H1 (cell line): ENCODE results near the gene RNF123. TPM values are rescaled to one million over a fixed set of nuclear protein-coding genes. Genes with fewer than 3 reads are reported as not detected.
"Not testable (repeated sequence)": the region's sequence is repeated elsewhere in the genome, so short reads cannot be mapped to it uniquely, and the experiment has no call there.

Source experiments
- CTCF ChIA-PET: fragments of 300-600 bp; sonication (Branson Sonifier 250); formaldehyde crosslinking; loops from one replicate; lab custom pipeline; 2021; ENCODE audit not compliant: partially characterized antibody; lab: Charles Lee
- POLR2A ChIA-PET: fragments of 300-600 bp; sonication (Branson Sonifier 250); formaldehyde crosslinking; loops from one replicate; lab custom pipeline; 2021; ENCODE audit warnings: inconsistent platforms; ENCODE audit not compliant: partially characterized antibody; lab: Charles Lee
- DNase-seq, 2 experiments: peaks; one replicate each; pipeline versions ENCODE4 v3.0.0 to v3.0.0-alpha.2; 2010 to 2022; ENCODE audit warnings: low spot score in 2 of 2, low read depth in 1 of 2, mixed read lengths in 1 of 2
- FAIRE-seq: peaks from 2 replicates; lab custom pipeline; 2011; peaks lifted over from hg19 to GRCh38; lab: Jason Lieb, UNC
- H2AFZ ChIP-seq: 2 replicates; pipeline ENCODE4 v1.8.1; 2012; ENCODE audit warnings: low read length, inconsistent platforms
- H2AK5ac ChIP-seq: 2 replicates; pipeline ENCODE4 v1.6.1; 2013; ENCODE audit warnings: low read depth, low read length
- H2BK120ac ChIP-seq: replicated peaks from 2 replicates; pipeline ENCODE3; 2013; ENCODE audit warnings: low read depth, low read length, inconsistent platforms
- H2BK12ac ChIP-seq: 2 replicates; pipeline ENCODE4 v1.6.1; 2013; ENCODE audit warnings: low read depth, low read length
- H2BK15ac ChIP-seq: 2 replicates; pipeline ENCODE4 v1.6.1; 2013; ENCODE audit warnings: low read length
- H2BK20ac ChIP-seq: 2 replicates; pipeline ENCODE4 v1.6.1; 2013; ENCODE audit warnings: low read length
- H2BK5ac ChIP-seq: 2 replicates; pipeline ENCODE4 v1.6.1; 2013; ENCODE audit warnings: low read depth, low read length
- H3K14ac ChIP-seq: 2 replicates; pipeline ENCODE4 v1.6.1; 2013; ENCODE audit warnings: inconsistent platforms; ENCODE audit not compliant: insufficient read length
- H3K18ac ChIP-seq: 2 replicates; pipeline ENCODE4 v1.6.1; 2013; ENCODE audit warnings: low read length; ENCODE audit errors: extremely low read depth
- H3K23ac ChIP-seq: 2 replicates; pipeline ENCODE4 v1.6.1; 2013; ENCODE audit warnings: inconsistent platforms; ENCODE audit not compliant: insufficient read length
- H3K23me2 ChIP-seq: 2 replicates; pipeline ENCODE4 v1.6.1; 2013; ENCODE audit warnings: low read depth, low read length
- H3K27ac ChIP-seq: 2 replicates; pipeline ENCODE4 v1.6.1; 2011; ENCODE audit warnings: low read depth, low read length, inconsistent platforms
- H3K27me3 ChIP-seq, 4 experiments: replicated peaks in 1 of 4; 1 replicate in 1 of 4; 2 replicates in 3 of 4; pipeline versions ENCODE4 v1.6.1 to v1.8.1; 2011 to 2013; ENCODE audit warnings: low read length in 3 of 4, mild to moderate bottlenecking in 3 of 4, inconsistent platforms in 2 of 4, mixed read lengths in 2 of 4, moderate library complexity in 1 of 4; ENCODE audit not compliant: control insufficient read depth in 3 of 4, insufficient read depth in 3 of 4; ENCODE audit errors: extremely low read depth in 1 of 4
- H3K36me3 ChIP-seq, 4 experiments: 2 replicates each; pipeline versions ENCODE4 v1.6.1 to v1.8.1; 2011 to 2013; ENCODE audit warnings: mild to moderate bottlenecking in 4 of 4, low read length in 3 of 4, moderate library complexity in 2 of 4, control low read depth in 1 of 4, inconsistent platforms in 1 of 4; ENCODE audit not compliant: insufficient read depth in 4 of 4, control insufficient read depth in 2 of 4
- H3K4ac ChIP-seq: replicated peaks from 2 replicates; pipeline ENCODE3; 2013; ENCODE audit warnings: low read length, low read depth, mixed read lengths, inconsistent platforms; ENCODE audit not compliant: insufficient read length
- H3K4me1 ChIP-seq, 4 experiments: replicated peaks in 1 of 4; 1 replicate in 1 of 4; 2 replicates in 3 of 4; pipeline versions ENCODE4 v1.6.1 to v1.8.1; 2011 to 2013; ENCODE audit warnings: low read length in 3 of 4, inconsistent platforms in 2 of 4, mixed read lengths in 1 of 4; ENCODE audit not compliant: insufficient read depth in 4 of 4, control insufficient read depth in 3 of 4
- H3K4me2 ChIP-seq, 2 experiments: 2 replicates each; pipeline versions ENCODE4 v1.6.1 to v1.8.1; 2011 to 2013; ENCODE audit warnings: low read depth in 2 of 2, low read length in 2 of 2, control low read depth in 1 of 2, inconsistent platforms in 1 of 2, mild to moderate bottlenecking in 1 of 2; ENCODE audit not compliant: insufficient read depth in 1 of 2
- H3K4me3 ChIP-seq, 4 experiments: fragments of 200-600, 300-600 bp in 1 of 4; sonication (generic), shearing (Covaris generic), sonication (Bioruptor Twin) in 1 of 4; 2 replicates each; pipeline versions ENCODE4 v1.5.1 to v1.8.1; 2011 to 2016; ENCODE audit warnings: low read length in 4 of 4, low read depth in 3 of 4, control low read depth in 2 of 4, inconsistent platforms in 2 of 4, mild to moderate bottlenecking in 2 of 4, mixed read lengths in 1 of 4, moderate library complexity in 1 of 4; ENCODE audit not compliant: insufficient read depth in 2 of 4; ENCODE audit errors: extremely low read depth in 1 of 4
- H3K56ac ChIP-seq: replicated peaks from 2 replicates; pipeline ENCODE3; 2013; ENCODE audit warnings: low read depth, mild to moderate bottlenecking, mixed read lengths, low read length, inconsistent platforms; ENCODE audit not compliant: insufficient read length
- H3K79me1 ChIP-seq: 2 replicates; pipeline ENCODE4 v1.6.1; 2013; ENCODE audit warnings: low read depth, low read length, control low read depth
- H3K79me2 ChIP-seq, 2 experiments: 2 replicates each; pipeline versions ENCODE4 v1.6.1 to v1.8.1; 2012 to 2013; ENCODE audit warnings: low read length in 2 of 2, mild to moderate bottlenecking in 2 of 2, inconsistent platforms in 1 of 2; ENCODE audit not compliant: insufficient read depth in 2 of 2, control insufficient read depth in 1 of 2
- H3K9ac ChIP-seq, 4 experiments: replicated peaks in 1 of 4; 1 replicate in 1 of 4; 2 replicates in 3 of 4; pipeline versions ENCODE4 v1.6.1 to v1.8.1; 2011 to 2013; ENCODE audit warnings: low read depth in 3 of 4, low read length in 3 of 4, control low read depth in 2 of 4, mild to moderate bottlenecking in 2 of 4, moderate library complexity in 2 of 4, inconsistent platforms in 1 of 4; ENCODE audit errors: extremely low read depth in 1 of 4
- H3K9me3 ChIP-seq, 2 experiments: 2 replicates each; pipeline versions ENCODE4 v1.6.1 to v1.8.1; 2012 to 2013; ENCODE audit warnings: mild to moderate bottlenecking in 2 of 2, moderate library complexity in 2 of 2, control low read depth in 1 of 2, inconsistent platforms in 1 of 2, low read depth in 1 of 2, low read length in 1 of 2, mixed read lengths in 1 of 2; ENCODE audit not compliant: insufficient read depth in 2 of 2
- H4K20me1 ChIP-seq, 2 experiments: replicated peaks in 1 of 2; 2 replicates each; pipeline versions ENCODE3 to v1.8.1; 2011 to 2013; ENCODE audit warnings: inconsistent platforms in 2 of 2, low read length in 2 of 2, mild to moderate bottlenecking in 1 of 2; ENCODE audit not compliant: insufficient read depth in 2 of 2, control insufficient read depth in 1 of 2
- H4K5ac ChIP-seq: 2 replicates; pipeline ENCODE4 v1.6.1; 2013; ENCODE audit warnings: low read length, low read depth, mixed read lengths, inconsistent platforms; ENCODE audit not compliant: insufficient read length
- H4K8ac ChIP-seq: 2 replicates; pipeline ENCODE4 v1.8.0; 2013; ENCODE audit warnings: mild to moderate bottlenecking, moderate library complexity, low read length, inconsistent platforms; ENCODE audit not compliant: insufficient read depth; ENCODE audit errors: extremely low read depth
- H4K91ac ChIP-seq: replicated peaks from 2 replicates; pipeline ENCODE3; 2013; ENCODE audit warnings: low read length, mixed read lengths, inconsistent platforms; ENCODE audit not compliant: insufficient read length
- WGBS, 2 experiments: shearing (Covaris generic) in 1 of 2; methylation state at CpG; one replicate each; pipeline versions ENCODE4 v1.1.6 to v1.1.7; 2013 to 2015; ENCODE audit warnings: low lambda C conversion rate in 2 of 2, mixed read lengths in 2 of 2, inconsistent platforms in 1 of 2, low coverage in 1 of 2, missing lambda C conversion rate in 1 of 2; ENCODE audit not compliant: insufficient replicate concordance in 2 of 2, insufficient coverage in 1 of 2, insufficient read length in 1 of 2; ENCODE audit errors: extremely low coverage in 1 of 2, missing lambda C conversion rate in 1 of 2; 5-methylcytosine and 5-hydroxymethylcytosine counted together
- polyA plus RNA-seq, 7 experiments: library from polyadenylated mRNA; depleted of rRNA in 3 of 7; stranded (reverse) in 5 of 7; unstranded in 2 of 7; fragments of >200 nt in 5 of 7; fragments of 200-250 nt in 2 of 7; gene quantifications; 1 replicate in 5 of 7; 2 replicates in 1 of 7; 4 replicates in 1 of 7; pipeline versions ENCODE4 v1.2.1 to v1.2.3, GENCODE V29; 2011 to 2013; ENCODE audit warnings: missing spikeins in 2 of 7, mixed read lengths in 2 of 7
- total RNA-seq: library from RNA; stranded (reverse); fragmentation: NEBNext Ultra II Directional; extraction: Animal tissue kit (Norgen Biotek cat#: 25700); gene quantifications from 2 replicates; pipeline ENCODE4 v1.2.1, GENCODE V29; 2021

Gene RNF123
- total and polyA plus RNA-seq, 2 of the 8 experiments (the other 6 are each of a cell fraction or from before 2014, with no cell fraction given), result 30.5 to 57.7 TPM

- H2BK15ac ChIP-seq, H2BK12ac ChIP-seq, H3K18ac ChIP-seq, H3K36me3 ChIP-seq, H4K8ac ChIP-seq, POLR2A ChIA-PET, H3K14ac ChIP-seq, H3K23ac ChIP-seq, H2BK120ac ChIP-seq, H3K79me1 ChIP-seq, H3K4me3 ChIP-seq, H3K27me3 ChIP-seq, H3K9me3 ChIP-seq, H3K9ac ChIP-seq, FAIRE-seq, H4K91ac ChIP-seq, H3K27ac ChIP-seq, H3K4me1 ChIP-seq, H3K79me2 ChIP-seq, H2AFZ ChIP-seq, H2AK5ac ChIP-seq, H2BK5ac ChIP-seq, H2BK20ac ChIP-seq, H3K4ac ChIP-seq, H3K56ac ChIP-seq, H3K4me2 ChIP-seq, H4K20me1 ChIP-seq, H4K5ac ChIP-seq, DNase-seq, H3K23me2 ChIP-seq: not testable (repeated sequence)
- 83% methylated on average over 2 of the region's 4 CpGs; no CpG with 5 or more reads in 1 of the 2 experiments for WGBS, 2 experiments
- CTCF ChIA-PET, result interaction anchor here (0.7 kb wide), 1 partner anchor 16 kb away, joined by 3 read pairs; no protein-coding TSS in a partner anchor
Measured at GRCh38 chr3:49695350-49696015, 6.1 kb downstream of the RNF123 start.
